Tibial nerve (tissue), 3 donors: ENCODE measurements around the gene MRPS27.

Experiments used
- CTCF ChIP-seq, 5 experiments: fragments of 200-600 bp in 3 of 5; fragments of 450-650 bp in 2 of 5; sonication (generic) in 3 of 5; IDR thresholded peaks; one replicate each; pipeline ENCODE4 v1.5.1; 2016 to 2019; ENCODE audit warnings: antibody characterized with exemption in 5 of 5, mild to moderate bottlenecking in 3 of 5, moderate library complexity in 2 of 5
- POLR2A ChIP-seq, 2 donors: fragments of 450-650 bp; IDR thresholded peaks; one replicate each; pipeline ENCODE4 v1.6.1; 2017; ENCODE audit warnings: antibody characterized with exemption in 2 of 2, mild to moderate bottlenecking in 2 of 2, moderate library complexity in 2 of 2

- no peak for TF ChIP-seq CTCF (IDR thresholded peaks at IDR 0.05)
- TF ChIP-seq POLR2A (IDR thresholded peaks at IDR 0.05): no peak
Measured at GRCh38 chr5:72170101-72170500, 149.9 kb downstream of the MRPS27 start.
